Measurements from ENCODE around the gene HCN2. TPM values are rescaled to one million over a fixed set of nuclear protein-coding genes. Genes with fewer than 3 reads are reported as not detected.
A peak's percentile ranks its signal among the peaks of the same experiment; 100 is the strongest.

Gene HCN2
- total and polyA plus RNA-seq, 9 donors, result 0.13 to 0.46 (median 0.29) TPM

DNA sequence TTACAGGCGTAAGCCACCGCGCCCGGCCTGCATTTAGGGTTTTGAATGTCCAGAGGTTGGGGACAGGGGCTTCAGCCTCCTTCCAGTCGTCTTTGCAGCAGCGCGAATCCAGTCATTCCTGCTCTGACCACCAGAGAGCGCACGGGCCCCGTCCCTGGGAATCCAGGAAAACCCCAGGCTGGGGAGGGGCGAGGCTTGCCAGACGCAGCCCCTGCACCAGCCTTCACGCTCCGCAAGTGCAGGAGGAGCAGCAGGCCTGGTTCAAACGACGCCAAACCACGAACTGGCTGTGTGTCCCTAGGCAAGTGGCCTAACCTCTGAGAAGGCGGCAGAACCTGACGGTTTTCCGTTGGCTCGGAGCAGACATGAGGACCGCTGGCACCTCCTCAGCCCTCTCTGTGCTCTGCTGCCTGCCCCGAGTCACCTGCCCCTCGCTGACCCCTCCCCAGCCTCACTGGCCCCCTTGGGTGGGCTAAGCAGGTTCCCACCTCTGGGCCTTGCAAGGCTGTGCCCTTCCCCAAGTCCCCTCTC lies 75.3 kb downstream of the HCN2 start:
- Histone ChIP-seq H3K4me1 (ENCODE audit: control insufficient read depth, insufficient read depth, low read length) (peaks cover 41% of the 10 kb centered on the region), H3K9me3 (replicated peaks; ENCODE audit: control insufficient read depth, low read depth, low read length) (no peaks in the 10 kb centered on the region), H3K27ac (ENCODE audit: low read length) (no peak overlapping the region), H3K36me3 (ENCODE audit: control insufficient read depth, insufficient read depth, low read length) (no peaks in the 10 kb centered on the region), H3K4me3 (ENCODE audit: low read length) (no peak overlapping the region), H3K27me3 (ENCODE audit: control insufficient read depth, insufficient read depth, low read length) (no peaks in the 10 kb centered on the region)
- whole genome bisulfite sequencing (ENCODE audit: insufficient coverage), result 3% methylated on average over 24 of the region's 24 CpGs
- DNase-seq, result peak; percentile 85

Other genes with a start within 250 kb of the HCN2 start
- 17.2 TPM for gene MIER2, start 245.1 kb upstream of the HCN2 start, total RNA-seq
- gene MIER2, start 245.1 kb upstream of the HCN2 start, polyA plus RNA-seq (ENCODE audit: insufficient read depth in 1 of 8, insufficient read length in 8 of 8, low replicate concordance in 1 of 8), result 10 to 100 TPM; 21.3 to 33.5 (median 28.9) TPM
- gene C2CD4C, start 180.7 kb upstream of the HCN2 start, total RNA-seq, result 1.2 TPM
- gene C2CD4C, start 180.7 kb upstream of the HCN2 start, polyA plus RNA-seq (ENCODE audit: insufficient read depth in 1 of 8, insufficient read length in 8 of 8, low replicate concordance in 1 of 8), result 1 to 10 TPM; 1.2 to 1.9 (median 1.3) TPM
- gene SHC2, start 128.8 kb upstream of the HCN2 start, total RNA-seq, result 13.9 TPM
- gene SHC2, start 128.8 kb upstream of the HCN2 start, polyA plus RNA-seq (ENCODE audit: insufficient read depth in 1 of 8, insufficient read length in 8 of 8, low replicate concordance in 1 of 8), result 10 to 100 TPM; 22.3 to 46.6 (median 31.6) TPM
- gene MADCAM1, start 93.4 kb upstream of the HCN2 start, total RNA-seq, result 4.0 TPM
- 10 to 100 TPM in 5 of 8 donors, 1 to 10 TPM in 3; 5.1 to 15.7 (median 10.7) TPM for gene MADCAM1, start 93.4 kb upstream of the HCN2 start, polyA plus RNA-seq (ENCODE audit: insufficient read depth in 1 of 8, insufficient read length in 8 of 8, low replicate concordance in 1 of 8)
- 15.1 TPM for gene TPGS1, start 82.4 kb upstream of the HCN2 start, total RNA-seq
- 10 to 100 TPM in 6 of 8 donors, 1 to 10 TPM in 2; 8.6 to 12.7 (median 11.8) TPM for gene TPGS1, start 82.4 kb upstream of the HCN2 start, polyA plus RNA-seq (ENCODE audit: insufficient read depth in 1 of 8, insufficient read length in 8 of 8, low replicate concordance in 1 of 8)
- gene CDC34, start 58.1 kb upstream of the HCN2 start, total RNA-seq, result 80.2 TPM
- 10 to 100 TPM; 74.9 to 86.6 (median 80.2) TPM for gene CDC34, start 58.1 kb upstream of the HCN2 start, polyA plus RNA-seq (ENCODE audit: insufficient read depth in 1 of 8, insufficient read length in 8 of 8, low replicate concordance in 1 of 8)
- gene GZMM, start 45.8 kb upstream of the HCN2 start, total RNA-seq, result 0.22 TPM
- under 1 TPM in 7 of 8 donors, not detected in 1; 0.15 to 0.56 (median 0.26) TPM for gene GZMM, start 45.8 kb upstream of the HCN2 start, polyA plus RNA-seq (ENCODE audit: insufficient read depth in 1 of 8, insufficient read length in 8 of 8, low replicate concordance in 1 of 8)
- 160 TPM for gene BSG, start 17.3 kb upstream of the HCN2 start, total RNA-seq
- 100 to 1,000 TPM; 197 to 260 (median 229) TPM for gene BSG, start 17.3 kb upstream of the HCN2 start, polyA plus RNA-seq (ENCODE audit: insufficient read depth in 1 of 8, insufficient read length in 8 of 8, low replicate concordance in 1 of 8)
- gene POLRMT, start 43.7 kb downstream of the HCN2 start, total RNA-seq, result 28.6 TPM
- gene POLRMT, start 43.7 kb downstream of the HCN2 start, polyA plus RNA-seq (ENCODE audit: insufficient read depth in 1 of 8, insufficient read length in 8 of 8, low replicate concordance in 1 of 8), result 10 to 100 TPM; 30.0 to 42.7 (median 34.4) TPM
- gene FGF22, start 50.0 kb downstream of the HCN2 start, total RNA-seq, result 0.04 TPM
- under 1 TPM; 0.07 to 0.38 (median 0.15) TPM for gene FGF22, start 50.0 kb downstream of the HCN2 start, polyA plus RNA-seq (ENCODE audit: insufficient read depth in 1 of 8, insufficient read length in 8 of 8, low replicate concordance in 1 of 8)
- gene RNF126, start 73.3 kb downstream of the HCN2 start, total RNA-seq, result 13.2 TPM
- gene RNF126, start 73.3 kb downstream of the HCN2 start, polyA plus RNA-seq (ENCODE audit: insufficient read depth in 1 of 8, insufficient read length in 8 of 8, low replicate concordance in 1 of 8), result 10 to 100 TPM; 22.2 to 36.0 (median 30.4) TPM
- 21.2 TPM for gene FSTL3, start 86.5 kb downstream of the HCN2 start, total RNA-seq
- gene FSTL3, start 86.5 kb downstream of the HCN2 start, polyA plus RNA-seq (ENCODE audit: insufficient read depth in 1 of 8, insufficient read length in 8 of 8, low replicate concordance in 1 of 8), result 10 to 100 TPM; 14.5 to 24.3 (median 18.2) TPM
- 0.04 TPM for gene PRSS57, start 105.6 kb downstream of the HCN2 start, total RNA-seq
- 1 to 10 TPM in 1 of 8 donors, under 1 TPM in 6, not detected in 1; 0.16 to 1.2 (median 0.31) TPM for gene PRSS57, start 105.6 kb downstream of the HCN2 start, polyA plus RNA-seq (ENCODE audit: insufficient read depth in 1 of 8, insufficient read length in 8 of 8, low replicate concordance in 1 of 8)
- gene PALM, start 119.1 kb downstream of the HCN2 start, total RNA-seq, result 23.7 TPM
- 10 to 100 TPM; 23.9 to 56.7 (median 39.0) TPM for gene PALM, start 119.1 kb downstream of the HCN2 start, polyA plus RNA-seq (ENCODE audit: insufficient read depth in 1 of 8, insufficient read length in 8 of 8, low replicate concordance in 1 of 8)
- gene MISP, start 161.2 kb downstream of the HCN2 start, total RNA-seq, result 0.09 TPM
- gene MISP, start 161.2 kb downstream of the HCN2 start, polyA plus RNA-seq (ENCODE audit: insufficient read depth in 1 of 8, insufficient read length in 8 of 8, low replicate concordance in 1 of 8), result 10 to 100 TPM in 1 of 8 donors, 1 to 10 TPM in 1, under 1 TPM in 5, not detected in 1; 0.14 to 11.6 (median 0.18) TPM
- 50.6 TPM for gene PTBP1, start 207.6 kb downstream of the HCN2 start, total RNA-seq
- gene PTBP1, start 207.6 kb downstream of the HCN2 start, polyA plus RNA-seq (ENCODE audit: insufficient read depth in 1 of 8, insufficient read length in 8 of 8, low replicate concordance in 1 of 8), result 100 to 1,000 TPM; 101 to 207 (median 152) TPM
- gene PLPPR3, start 232.1 kb downstream of the HCN2 start, total RNA-seq, result 0.35 TPM
- under 1 TPM; 0.13 to 0.90 (median 0.54) TPM for gene PLPPR3, start 232.1 kb downstream of the HCN2 start, polyA plus RNA-seq (ENCODE audit: insufficient read depth in 1 of 8, insufficient read length in 8 of 8, low replicate concordance in 1 of 8)
- 0.18 TPM for gene AZU1, start 238.0 kb downstream of the HCN2 start, total RNA-seq
- 1 to 10 TPM; 1.2 to 6.5 (median 2.3) TPM for gene AZU1, start 238.0 kb downstream of the HCN2 start, polyA plus RNA-seq (ENCODE audit: insufficient read depth in 1 of 8, insufficient read length in 8 of 8, low replicate concordance in 1 of 8)